GM18526 (cell line): ENCODE results near the gene ADCY1.

Experiments used
- POLR2A ChIP-seq: IDR thresholded peaks from 3 replicates; pipeline ENCODE4 v1.6.1; 2011; ENCODE audit not compliant: insufficient read length; ENCODE audit errors: extremely low read depth

ADCY1 gene

DNA sequence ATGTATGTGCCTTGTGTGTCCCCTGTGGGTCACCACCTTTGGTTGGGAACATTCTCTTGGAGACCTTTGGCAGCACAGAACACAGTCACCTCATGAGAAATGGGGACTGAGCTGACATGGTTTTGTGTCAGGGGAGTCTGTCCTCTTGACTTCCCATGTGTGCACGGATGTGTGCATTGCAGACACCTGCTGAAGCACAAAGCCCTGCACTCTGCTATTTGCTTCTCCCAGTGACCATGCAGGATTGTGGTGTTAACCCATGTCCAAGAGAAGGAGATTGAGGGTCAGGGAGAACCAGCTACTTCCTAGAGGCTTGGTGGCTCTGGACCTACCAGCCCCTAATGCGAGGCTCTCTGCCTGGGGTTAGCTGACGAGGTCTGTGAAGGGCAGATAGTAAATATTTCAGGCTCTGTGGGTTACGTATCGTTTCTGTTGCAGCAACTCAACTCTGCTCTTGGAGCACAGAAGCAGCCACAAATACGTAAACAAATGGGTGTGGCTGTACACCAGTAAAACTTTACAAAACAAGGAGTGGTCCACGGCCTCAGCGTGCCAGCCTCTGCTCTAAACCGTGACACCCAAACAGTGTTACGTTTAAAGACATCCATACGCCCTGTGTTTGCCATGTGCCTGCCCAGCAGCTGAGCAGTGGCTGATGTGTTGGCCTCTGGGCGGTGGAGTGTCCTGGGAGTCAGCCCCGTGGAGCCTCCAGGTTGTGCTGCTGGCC, 51.7 kb downstream of the ADCY1 start:
- TF ChIP-seq POLR2A, result no peak

DNA sequence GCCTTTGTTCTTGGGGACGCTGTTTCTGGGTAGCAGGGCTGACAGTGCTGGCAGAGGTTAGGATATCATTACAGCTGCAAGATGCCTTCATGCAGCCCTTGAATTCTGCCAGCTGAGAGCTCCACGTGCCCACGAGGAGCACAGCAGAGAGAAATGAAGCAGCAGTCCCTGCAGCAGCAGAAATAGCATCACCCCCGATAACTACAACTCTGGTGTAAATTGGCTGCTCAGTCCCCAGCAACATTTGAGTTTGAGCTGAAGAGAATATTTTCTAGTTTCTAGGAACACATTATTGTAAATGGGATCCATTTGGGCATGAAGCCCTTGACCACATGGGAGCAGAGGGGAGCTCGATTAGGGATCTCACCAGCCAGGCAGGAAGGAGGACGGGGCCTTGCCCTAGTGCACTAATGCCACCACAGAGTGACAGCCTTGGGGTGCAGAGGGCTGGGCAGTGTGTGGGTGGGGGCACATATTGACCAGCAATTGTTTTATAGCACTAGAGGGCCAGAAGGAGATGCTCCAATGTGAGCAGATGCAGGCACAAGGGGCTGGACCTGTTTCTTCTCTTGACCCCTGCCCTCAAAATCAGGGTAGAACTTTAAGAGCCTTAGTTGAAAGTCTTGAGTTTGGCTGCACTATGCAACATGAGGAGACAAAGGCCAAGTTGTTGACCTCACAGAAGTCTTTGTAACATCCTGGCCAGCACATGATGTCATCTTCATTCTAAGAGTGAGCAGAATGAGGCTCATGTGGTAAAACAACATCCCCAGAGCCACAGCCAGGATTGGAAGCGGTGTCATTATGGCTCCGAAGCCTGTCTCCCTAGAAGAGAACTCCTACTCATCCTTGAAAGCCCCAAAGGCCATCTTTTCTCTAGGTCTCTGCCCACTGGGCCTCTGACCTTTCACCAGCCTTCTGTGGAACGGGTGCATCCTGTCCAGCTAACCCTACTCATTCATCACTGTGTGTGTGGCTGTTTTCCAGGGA, 52.6 kb downstream of the ADCY1 start:
- TF ChIP-seq POLR2A, result no peak

DNA sequence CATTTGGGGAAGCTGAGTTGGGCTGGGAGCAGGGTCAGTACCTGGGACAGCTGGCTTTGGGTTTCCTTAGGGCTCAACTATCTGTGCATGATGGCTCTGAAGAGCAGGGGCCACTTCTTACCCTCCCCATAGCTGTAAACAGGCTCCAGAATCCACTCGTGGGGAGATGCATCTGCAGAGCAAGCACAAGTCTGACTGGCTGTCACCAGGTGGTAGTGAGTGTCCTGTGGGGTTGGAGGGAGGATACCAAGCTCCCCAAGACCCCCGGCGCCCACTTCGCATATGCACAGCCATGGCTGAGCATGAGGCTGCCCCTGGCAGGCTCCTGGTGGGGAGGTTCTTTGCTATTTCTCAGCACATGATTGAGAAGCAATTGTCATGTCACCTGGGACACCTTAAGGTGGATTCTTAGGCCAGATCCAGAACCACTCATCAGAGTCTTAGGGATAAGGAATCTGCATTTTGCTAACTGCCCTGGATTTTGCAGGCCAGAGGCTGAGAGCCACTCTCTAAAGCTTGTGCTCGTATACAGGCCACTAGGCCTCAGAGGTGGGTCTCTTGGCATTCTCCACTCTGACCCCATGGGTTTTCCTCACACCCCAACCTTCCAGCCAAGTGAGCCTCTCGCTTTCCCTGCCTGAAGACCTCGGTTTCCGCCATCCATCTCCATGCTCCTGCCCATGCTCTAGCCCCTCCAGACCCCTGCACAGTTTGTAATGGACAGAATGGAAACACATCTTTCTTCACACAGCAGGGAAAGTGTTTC, 53.7 kb downstream of the ADCY1 start:
- TF ChIP-seq POLR2A, result no peak

DNA sequence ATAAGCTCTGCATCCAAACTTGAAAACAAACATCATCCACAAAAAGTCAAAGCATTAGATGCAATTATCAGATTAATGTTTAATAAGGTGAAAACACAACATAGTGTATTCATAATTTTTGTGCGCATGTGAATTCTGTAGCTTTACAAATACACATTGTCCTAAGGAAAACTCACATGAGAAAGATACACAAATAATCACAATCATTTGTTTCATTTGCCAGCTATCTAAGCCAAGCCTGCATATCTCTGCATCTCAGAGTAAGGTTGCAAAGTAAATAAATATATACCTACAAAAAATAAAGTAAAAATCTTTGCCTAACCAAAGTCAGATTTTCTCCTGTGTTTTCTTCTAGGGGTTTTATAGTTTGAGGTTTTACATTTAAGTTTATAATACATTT, 57.4 kb downstream of the ADCY1 start:
- TF ChIP-seq POLR2A, result no peak

DNA sequence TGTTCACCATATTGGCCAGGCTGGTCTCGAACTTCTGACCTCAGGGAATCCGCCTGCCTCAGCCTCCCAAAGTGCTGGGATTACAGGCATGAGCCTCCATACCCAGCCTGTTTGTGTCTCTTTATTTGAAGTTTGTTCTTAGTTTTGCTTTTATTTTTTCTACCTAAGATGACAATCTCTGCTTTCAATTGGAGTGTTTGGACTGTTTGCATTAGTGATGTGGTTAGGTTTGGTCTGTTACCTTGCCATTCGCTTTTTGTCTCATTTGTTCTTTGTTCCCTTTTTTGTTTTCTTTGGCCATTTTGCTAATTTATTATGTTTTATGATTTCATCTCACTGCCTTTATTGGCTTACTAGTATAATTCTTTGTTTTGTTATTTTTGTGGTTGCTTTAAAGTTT, 62.6 kb downstream of the ADCY1 start:
- TF ChIP-seq POLR2A, result no peak

DNA sequence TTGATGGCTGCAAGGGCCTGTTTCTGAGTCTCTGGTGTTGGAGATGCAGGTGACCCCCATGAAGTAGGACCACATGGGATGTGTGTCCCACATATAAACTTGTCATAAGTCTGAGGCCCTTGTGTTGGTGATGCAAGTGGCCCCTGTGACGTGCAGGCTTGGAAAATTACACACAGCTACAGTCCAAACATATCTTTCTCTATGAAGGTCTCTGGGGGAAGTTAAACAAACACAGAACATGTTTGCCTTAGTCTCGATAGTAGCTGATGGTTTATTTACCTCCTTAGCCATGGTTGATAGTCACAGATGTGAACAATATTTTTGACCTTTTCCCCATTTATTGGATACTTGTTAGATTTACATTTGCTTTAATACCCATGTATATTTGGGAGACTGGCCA, 64.7 kb downstream of the ADCY1 start:
- no peak for TF ChIP-seq POLR2A

DNA sequence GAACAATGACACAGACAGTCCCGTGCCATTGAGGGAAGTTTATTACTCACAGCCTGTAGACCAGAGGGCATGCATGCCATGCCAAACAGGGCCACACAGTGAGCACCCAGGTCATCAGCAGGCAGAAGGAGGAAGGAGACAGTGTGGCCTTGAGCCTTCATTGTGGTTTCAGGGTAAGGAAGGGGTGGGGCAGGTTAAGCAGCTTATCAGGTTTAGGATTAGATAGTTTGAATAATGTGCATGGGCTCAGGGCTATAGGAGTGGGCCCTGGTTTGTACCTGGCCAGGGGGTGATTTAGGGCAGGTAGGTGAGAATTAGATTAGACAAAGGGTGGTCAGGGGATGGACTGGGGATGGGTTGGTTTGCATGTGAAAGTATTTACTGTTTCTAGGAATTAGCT, 67.9 kb downstream of the ADCY1 start:
- no peak for TF ChIP-seq POLR2A

DNA sequence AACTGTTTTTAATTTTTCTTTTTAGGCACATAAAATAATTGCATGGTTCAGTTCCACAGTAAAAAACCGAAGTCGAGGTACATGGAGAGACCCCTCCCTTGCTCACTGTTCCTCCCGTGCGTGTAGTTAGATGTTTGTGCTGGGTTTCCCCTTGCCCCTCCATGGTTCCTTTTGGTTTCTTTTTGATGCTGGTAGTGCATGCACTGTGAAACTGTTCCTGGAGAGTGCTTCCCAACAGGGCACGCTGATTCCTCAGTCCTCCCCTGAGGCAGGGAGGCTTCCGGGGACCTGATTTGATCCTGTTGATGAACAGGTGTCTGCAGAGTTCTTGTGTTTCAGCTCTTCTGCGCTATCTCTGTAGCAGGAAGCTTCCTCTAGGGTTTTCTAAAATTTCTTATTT, 69.5 kb downstream of the ADCY1 start:
- TF ChIP-seq POLR2A, result no peak

DNA sequence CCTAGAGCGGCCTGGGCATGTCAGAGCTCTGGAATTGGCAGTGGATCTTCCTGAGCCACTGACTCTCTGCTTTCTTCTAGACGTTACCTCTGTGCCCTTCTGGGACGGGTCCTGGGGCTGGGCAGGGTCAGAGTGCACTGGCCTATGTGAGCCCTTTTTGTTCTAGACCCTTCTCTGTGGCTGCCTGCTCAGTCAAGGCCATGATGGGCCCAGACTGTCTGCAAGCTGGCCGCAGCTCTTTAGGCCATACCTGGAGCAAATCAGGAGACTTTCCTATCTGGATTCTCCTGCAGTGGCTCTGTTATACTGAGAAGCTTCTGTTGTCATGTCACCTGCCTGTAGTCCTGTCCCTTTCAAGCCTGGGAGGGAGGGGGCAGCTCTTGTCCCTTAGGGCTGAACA, 70.1 kb downstream of the ADCY1 start:
- TF ChIP-seq POLR2A, result no peak

DNA sequence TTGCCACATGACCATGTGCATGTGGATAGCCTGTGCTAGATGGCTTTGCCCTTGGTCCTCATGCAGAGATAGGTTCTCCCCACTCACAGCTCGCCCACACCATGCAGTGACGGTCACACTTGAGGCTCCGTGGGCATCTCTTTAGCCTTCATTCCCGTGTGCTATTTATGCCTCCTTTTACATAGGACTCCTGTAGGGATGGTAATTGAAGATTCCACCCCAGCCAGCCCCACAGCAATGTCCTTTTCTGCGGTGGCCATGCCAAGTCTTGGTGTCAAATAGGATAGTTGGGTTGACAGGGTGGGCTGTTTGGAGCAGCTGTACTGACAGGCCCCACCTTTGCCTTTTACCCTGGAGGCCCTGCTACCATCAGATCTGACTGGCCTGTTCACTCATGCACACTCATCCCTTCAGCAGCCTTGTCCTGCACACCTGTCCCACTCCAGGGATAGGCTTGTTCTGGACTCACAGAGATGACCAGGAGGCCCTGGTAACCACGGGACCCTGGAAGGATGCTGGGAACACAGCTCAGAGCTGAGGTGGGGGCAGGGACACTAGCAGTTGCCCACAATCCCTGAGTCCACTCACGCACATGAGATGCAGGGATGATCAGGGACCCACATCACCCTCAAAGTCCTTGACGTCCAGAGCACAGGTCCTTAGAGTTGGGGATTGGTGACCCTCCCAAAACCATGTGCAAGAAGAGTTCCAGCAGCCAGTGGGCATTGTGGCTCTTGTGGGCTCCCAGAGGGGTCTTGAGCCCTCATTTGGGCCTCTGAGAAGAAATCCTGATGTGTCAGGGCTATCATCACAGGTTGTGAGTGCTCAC, 71.2 kb downstream of the ADCY1 start:
- no peak for TF ChIP-seq POLR2A

DNA sequence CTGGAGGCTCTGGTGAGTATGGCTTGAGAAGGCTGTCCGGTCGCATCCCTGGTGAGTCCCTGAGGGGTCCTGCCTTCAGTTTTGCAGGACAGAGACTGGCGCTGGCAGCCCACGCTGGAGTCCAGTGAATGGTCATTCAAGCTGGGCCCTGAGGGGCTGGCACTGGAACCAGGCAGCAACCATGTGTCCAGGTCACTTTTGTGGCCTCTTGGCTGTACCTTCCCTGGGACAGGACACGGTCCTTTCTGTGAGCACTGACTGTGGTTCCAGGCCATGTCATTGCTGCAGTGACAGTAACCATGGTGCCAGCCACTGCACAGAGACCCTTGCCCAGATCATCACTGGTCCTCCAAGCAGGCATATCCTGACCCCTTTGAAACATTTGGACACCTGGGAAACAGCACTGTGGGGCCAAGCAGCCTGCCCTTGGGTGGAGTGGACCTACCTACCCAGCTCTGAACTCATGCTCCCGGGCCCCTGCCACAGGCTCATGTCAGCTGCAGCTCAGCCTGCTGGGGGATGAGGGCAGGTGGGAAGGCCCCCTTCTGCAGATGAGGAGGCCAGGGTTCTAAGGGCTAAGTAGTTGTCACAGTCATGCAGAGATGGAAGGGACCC, 72.1 kb downstream of the ADCY1 start:
- TF ChIP-seq POLR2A, result no peak

DNA sequence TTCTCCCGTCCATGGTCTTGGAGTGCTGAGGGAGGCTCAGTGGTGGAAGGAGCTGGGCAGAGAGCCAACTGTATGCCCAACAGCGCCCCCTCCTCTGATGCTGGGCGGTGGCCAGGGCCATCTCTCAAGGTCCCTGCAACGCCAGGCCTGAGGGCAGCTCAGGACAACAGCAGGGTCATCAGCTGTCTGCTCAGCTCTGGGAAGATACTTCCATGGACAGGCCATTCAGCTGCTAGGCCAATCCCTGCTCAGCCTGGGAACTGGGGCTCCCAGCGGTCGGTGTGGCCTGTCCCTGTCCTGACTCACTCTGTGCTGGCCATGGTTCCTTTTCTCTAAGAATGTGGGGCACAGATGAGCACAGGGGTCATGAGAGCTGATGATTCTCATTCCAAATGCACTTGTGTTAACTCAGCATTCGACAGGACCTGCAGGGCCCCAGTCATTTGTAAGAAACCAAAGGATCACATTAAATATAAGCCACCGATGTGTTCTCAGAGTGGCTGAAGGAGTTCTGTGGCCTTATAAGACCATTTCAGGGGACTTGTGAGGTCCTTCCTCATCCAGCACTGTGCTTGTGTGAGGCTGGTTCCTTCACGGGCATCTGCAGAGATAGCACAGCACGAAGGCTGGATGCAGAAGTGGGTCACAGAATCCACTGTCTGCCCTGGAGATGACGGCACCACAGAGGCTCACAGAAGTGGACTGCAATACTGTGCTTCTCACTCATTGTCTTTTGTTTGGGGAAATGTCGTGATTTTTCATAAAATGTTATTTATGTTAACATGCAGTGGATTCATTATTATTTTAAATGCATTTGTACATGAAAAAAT, 73.0 kb downstream of the ADCY1 start:
- TF ChIP-seq POLR2A, result no peak

DNA sequence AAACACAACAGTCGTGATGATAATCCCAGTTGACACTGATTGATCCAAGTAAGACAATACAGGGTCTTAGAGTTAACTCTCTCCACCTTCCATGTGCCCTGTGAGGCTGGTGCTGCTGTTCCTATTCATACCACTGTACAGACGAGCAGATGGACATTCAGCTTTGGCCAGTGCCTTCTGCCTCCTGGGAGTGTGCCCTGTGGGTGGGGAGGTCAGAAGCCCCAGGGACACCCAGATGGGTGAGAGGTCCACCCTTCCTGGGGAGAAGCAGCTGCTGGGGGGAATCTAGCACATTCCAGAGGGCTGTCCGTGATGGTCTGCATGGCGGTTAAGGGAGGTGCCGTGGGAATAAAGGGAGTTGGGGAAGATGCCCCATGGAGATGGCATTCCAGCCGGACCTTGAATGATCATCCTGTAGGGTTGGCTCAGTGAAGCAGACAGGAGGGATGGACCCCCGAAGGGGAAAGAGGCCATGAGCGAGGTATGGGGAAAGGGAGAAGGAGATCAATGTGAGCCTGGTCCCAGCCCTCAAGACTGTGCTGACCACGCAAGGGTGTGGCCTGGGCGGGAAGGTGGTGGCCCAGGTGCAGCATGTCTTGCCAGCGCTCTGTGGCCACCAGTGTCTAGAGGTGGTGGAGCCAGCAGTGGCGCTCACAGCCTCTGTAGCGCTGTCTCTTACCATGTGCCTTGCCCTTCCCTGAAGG, 74.0 kb downstream of the ADCY1 start:
- TF ChIP-seq POLR2A, result no peak
